ENCODE data around the gene LRRFIP2.
"Not testable (repeated sequence)": the region's sequence is repeated elsewhere in the genome, so short reads cannot be mapped to it uniquely, and the experiment has no call there.

Gene LRRFIP2

DNA sequence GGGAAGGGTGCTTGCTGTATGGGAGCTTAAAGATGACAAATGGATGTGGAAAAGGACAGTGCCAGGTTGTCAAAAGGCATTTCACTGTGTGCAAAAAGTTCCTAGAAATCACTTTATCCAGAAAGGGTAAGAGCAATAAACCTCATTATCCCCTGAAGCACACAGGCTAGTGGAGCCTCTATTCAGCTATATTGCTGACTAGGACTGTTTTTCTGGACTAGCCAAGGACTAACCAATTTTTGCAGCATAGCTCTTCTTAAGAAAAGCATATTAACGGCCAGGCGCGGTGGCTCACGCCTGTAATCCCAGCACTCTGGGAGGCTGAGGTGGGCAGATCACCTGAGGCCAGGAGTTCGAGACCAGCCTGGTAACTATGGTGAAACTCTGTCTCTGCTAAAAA lies 116.3 kb downstream of the LRRFIP2 start:
- no peak for DNase-seq

DNA sequence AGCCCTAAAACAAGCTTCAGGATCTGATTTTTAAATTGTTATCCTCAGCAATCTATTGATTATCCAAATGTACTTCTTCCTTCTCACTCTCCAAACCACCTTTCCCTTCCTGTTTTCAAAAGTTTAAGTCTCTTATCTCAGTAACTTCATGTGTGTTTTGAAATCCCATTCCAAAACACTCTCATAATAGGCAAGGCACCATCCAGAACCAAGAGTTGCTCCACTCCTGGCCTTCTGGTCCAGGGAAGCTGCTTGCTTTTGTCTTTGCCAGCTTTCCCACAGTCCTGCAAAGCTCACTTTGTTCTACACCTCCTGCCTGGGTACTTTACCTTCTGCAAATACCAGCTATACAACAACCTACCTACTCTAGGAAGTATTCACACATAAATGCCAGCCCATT lies 117.6 kb downstream of the LRRFIP2 start:
- DNase-seq, result no peak

DNA sequence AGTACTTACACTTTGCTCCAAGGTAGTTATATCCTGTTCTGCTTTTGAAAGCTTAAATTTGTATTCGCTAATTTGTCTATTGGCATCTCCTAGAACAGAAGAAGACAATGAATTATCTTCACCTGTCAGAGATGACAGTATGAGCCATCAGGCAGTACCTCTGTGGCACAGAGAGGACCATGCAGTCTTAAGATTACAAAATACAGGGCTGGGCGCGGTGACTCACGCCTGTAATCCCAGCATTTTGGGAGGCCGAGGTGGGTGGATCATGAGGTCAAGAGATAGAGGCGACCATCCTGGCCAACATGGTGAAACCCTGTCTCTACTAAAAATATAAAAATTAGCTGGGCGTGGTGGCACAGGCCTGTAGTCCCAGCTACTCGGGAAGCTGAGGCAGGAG lies 119.3 kb downstream of the LRRFIP2 start:
- not testable (repeated sequence) for DNase-seq

DNA sequence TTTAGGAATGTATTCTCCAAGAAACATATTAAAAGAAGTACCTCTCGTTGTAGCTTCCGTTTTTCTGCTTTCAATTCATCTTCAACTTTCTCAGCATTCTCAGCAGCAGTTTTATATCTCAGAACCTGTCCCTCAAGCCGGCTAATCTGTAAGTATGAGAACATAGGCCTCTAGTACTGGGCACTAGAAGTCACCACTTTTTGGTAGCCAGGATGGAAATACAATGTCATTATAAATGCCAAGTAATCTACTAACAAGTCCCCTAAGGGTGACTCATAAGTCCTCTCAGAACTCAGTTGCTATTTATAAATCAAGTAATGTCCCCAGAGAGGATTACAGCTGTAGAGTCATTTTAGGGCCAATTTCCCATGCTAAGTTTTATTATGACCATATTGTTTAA lies 120.0 kb downstream of the LRRFIP2 start:
- no peak for DNase-seq

DNA sequence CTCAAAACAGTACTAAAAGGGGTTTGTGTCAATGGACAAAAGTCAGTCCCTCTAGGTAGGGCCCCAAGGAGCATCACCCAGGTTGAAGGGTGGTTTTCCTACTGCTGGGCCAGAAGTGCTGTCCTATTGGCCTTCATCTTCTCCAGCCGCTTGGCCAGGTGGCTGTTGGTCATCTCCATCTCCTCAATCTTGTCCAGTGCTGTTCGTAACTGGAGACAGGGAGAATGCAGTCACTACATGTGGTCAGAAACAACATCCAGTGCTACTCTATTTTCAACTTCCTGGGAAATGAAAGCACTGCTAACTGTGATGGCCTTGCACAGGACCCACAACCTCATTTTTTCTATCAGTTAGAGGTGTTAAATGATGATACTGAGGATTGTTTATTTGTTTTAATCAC lies 120.6 kb downstream of the LRRFIP2 start:
- DNase-seq, result no peak

GRCh38 chr3:37053337-37053736 lies 121.0 kb downstream of the LRRFIP2 start:
- DNase-seq, result no peak

GRCh38 chr3:37052860-37053259 lies 121.5 kb downstream of the LRRFIP2 start:
- no peak for DNase-seq

GRCh38 chr3:37050282-37050681 lies 124.1 kb downstream of the LRRFIP2 start:
- DNase-seq, result no peak

DNA sequence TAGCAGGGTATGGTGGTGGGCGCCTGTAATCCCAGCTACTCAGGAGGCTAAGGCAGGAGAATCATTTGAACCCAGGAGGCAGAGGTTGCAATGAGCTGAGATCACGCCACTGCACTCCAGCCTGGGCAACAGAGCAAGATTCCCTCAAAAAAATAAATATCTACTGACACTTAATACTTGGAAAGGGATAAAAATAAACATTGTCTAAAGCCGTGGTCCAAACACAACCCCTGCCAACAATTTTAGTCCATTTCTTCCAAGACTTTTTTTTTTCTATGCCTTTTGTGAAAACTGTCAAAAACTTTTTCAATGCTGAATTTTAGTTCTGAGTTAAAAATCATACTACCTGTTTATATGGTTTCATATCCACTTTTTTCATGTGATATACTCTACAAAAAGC lies 131.7 kb downstream of the LRRFIP2 start:
- not testable (repeated sequence) for DNase-seq

DNA sequence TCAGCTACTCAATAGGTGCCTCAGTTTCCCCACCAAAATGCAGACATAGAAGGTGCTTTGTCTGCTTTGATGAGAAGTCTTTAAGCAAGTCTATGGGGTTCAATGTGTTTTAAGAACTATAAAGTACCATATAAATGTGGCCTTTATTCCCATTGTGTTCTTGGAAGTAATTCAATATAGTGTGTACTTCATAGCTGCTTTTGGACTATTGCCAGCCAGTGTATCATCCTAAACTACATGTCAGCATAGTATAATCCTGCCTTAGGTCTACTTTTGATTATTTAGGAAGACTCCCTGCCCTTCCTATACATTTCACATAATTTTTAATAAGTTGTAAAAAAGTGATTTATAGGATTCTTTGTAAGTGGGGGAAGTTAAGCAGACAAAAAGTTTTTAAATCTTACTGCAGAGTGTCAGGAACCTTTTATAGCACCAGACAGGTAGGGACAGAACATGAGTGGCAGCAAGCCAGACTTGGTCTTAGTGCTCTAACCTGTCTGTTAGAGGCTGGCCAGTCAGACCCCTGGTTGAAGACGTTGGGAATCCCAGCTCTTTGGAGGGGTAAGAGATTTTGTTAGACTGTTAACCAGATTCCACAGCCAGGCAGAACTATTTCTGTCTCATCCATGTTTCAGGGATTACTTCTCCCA lies 132.7 kb downstream of the LRRFIP2 start:
- no peak for DNase-seq

GRCh38 chr3:37040231-37040630 lies 134.2 kb downstream of the LRRFIP2 start:
- no peak for DNase-seq

GRCh38 chr3:37039161-37039846 lies 135.1 kb downstream of the LRRFIP2 start:
- no peak for DNase-seq

DNA sequence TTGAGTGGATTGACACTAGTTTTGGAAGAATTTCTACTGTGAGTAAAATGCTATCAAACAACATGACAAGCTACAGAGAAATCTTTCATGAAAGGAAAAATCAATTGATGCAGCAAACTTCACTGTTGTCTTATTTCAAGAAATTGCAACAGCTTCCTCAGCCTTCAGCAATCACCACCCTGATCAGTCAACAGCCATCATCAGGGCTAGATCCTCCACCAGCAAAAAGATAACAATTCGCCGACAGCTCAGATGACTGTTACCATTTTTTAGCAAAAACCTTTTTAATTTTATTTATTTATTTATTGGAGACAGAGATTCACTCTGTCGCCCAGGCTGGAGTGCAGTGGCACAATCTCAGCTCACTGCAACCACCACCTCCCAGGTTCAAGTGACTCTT lies 137.0 kb downstream of the LRRFIP2 start:
- no peak for DNase-seq

- no peak for DNase-seq
Measured at GRCh38 chr3:37032961-37033360, 141.4 kb downstream of the LRRFIP2 start.

- DNase-seq, result no peak
Measured at GRCh38 chr3:37031096-37031682, 143.2 kb downstream of the LRRFIP2 start.

DNA sequence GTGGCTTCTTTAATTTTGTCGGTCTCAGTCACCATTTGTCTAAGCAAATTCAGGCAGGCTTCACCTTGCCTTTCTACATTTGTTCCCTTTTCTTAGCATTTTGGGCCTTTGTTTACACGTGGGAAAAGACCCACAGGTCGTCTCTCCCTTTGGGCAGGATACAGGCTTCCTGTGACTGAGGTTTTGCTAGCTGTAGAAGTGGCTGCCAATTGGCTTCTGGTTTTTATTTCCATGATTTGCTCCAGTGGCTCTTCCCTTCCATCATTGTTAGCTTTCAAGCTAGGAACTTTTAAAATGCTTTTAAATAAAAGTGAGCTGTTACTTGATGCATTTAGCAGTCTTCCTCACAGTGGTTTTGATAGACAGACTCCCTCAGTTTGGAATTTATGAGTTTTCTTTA lies 143.8 kb downstream of the LRRFIP2 start:
- no peak for DNase-seq

- no peak for DNase-seq
Measured at GRCh38 chr3:37029516-37030163, 144.7 kb downstream of the LRRFIP2 start.

DNA sequence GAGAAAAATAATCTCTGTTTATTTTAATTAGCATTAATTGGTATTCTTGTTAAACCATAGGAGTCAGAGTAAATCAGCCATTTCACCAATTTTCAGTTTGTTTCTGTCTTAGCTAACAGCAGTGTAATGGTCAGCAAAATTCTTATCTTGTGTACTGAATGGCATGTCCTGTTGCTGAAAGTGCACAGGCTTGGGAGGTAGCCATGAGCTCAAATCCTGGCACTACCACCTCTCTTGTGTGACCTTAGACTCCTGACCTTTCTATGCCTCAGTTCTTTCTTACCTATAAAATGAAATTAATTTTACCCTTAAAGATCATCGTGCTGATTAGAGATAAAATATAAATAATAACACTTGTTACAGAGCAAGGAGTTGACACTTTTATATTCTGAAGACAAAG lies 145.3 kb downstream of the LRRFIP2 start:
- DNase-seq, result no peak

DNA sequence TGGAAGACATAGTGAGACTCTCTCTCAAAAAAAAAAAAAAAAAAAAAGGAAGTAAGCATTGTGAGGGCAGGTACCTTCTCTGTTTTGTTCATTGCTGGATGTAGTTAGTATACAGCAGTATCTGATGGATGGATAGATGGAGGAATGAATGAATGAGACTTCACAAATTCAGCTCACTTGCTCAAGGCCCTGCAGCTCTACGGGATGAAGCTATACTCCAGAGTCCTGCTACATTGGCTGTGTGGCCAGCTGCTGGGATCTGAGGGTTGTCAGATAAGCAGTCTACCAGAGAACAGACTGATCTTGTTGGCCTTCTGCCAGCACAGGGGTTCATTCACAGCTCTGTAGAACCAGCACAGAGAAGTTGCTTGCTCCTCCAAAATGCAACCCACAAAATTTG lies 146.1 kb downstream of the LRRFIP2 start:
- no peak for DNase-seq

GRCh38 chr3:37026851-37027250 lies 147.5 kb downstream of the LRRFIP2 start:
- DNase-seq, result no peak

GRCh38 chr3:37025561-37026335 lies 148.6 kb downstream of the LRRFIP2 start:
- no peak for DNase-seq

DNA sequence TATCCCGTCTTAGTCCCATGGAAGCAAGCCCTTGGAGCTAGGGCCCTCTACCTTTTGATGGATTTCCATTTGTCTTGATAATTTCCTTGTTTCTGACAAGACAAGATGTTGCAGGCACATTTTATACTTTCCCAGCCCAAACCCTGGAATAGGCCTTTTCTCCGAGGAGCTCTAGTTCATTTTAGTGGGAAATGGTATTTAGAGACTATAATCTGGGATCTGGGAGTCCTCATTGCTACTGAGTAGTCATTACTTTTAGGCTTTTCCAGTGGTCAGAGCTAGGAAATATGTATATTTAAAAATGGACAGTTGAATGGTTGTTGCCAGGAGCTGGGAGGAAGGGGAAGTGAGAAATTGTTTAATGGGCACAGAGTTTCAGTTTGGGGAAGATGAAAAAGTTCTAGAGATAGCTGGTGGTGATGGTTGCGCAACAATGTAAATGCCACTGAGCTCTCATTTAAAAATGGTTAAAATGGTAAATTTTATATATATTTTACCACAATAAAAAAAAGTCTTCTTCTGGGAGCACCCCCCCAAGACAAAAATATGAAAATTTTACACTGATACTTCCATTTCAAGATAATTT lies 149.5 kb downstream of the LRRFIP2 start:
- no peak for DNase-seq

GRCh38 chr3:37024092-37024491 lies 150.3 kb downstream of the LRRFIP2 start:
- DNase-seq, result no peak
